OCI-LY1 (cell line): ENCODE measurements around the gene BAIAP2L1.
"Not testable (repeated sequence)": the region's sequence is repeated elsewhere in the genome, so short reads cannot be mapped to it uniquely, and the experiment has no call there.

Source experiments
- EZH2 ChIP-seq: fragments of 200-600 bp; sonication (generic), shearing (Covaris generic); IDR thresholded peaks from 2 replicates; pipeline ENCODE4 v1.8.0; 2017; ENCODE audit warnings: borderline replicate concordance, mixed run types, mild to moderate bottlenecking, antibody characterized with exemption, low read length, moderate library complexity, mixed read lengths
- TF ChIP-seq, protein P1 (sequence below): fragments of 200-600 bp; sonication (generic), shearing (Covaris generic); IDR thresholded peaks from 2 replicates; pipeline ENCODE4 v1.5.1; 2017; ENCODE audit warnings: mild to moderate bottlenecking, antibody characterized with exemption, low read length, moderate library complexity, mixed read lengths

DNA sequence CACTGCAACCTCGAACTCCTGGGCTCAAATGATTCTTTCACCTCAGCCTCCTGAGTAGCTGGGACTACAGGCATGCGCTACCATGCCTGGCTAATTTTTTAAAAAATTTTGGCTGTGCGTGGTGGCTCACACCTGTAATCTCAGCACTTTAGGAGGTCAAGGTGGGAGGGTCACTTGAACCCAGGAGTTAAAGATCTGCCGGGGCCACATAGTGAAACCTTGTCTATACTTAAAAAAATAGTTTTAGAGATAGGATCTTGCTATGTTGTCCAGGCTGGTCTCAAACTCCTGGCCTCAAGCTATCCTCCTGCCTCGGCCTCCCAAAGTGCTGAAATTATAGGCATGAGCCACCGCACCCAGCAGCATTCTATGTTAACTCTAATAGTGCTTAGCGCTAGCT is 7.3 kb upstream of the BAIAP2L1 start:
- TF ChIP-seq, protein P1, sequence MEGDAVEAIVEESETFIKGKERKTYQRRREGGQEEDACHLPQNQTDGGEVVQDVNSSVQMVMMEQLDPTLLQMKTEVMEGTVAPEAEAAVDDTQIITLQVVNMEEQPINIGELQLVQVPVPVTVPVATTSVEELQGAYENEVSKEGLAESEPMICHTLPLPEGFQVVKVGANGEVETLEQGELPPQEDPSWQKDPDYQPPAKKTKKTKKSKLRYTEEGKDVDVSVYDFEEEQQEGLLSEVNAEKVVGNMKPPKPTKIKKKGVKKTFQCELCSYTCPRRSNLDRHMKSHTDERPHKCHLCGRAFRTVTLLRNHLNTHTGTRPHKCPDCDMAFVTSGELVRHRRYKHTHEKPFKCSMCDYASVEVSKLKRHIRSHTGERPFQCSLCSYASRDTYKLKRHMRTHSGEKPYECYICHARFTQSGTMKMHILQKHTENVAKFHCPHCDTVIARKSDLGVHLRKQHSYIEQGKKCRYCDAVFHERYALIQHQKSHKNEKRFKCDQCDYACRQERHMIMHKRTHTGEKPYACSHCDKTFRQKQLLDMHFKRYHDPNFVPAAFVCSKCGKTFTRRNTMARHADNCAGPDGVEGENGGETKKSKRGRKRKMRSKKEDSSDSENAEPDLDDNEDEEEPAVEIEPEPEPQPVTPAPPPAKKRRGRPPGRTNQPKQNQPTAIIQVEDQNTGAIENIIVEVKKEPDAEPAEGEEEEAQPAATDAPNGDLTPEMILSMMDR = not testable (repeated sequence)
- TF ChIP-seq EZH2 = not testable (repeated sequence)
